Transverse colon (tissue), 4 donors: ENCODE results near the gene GBP6.

Experiments used
- EP300 ChIP-seq: sonication (generic); formaldehyde crosslinking; IDR thresholded peaks from one replicate; pipeline ENCODE4 v1.6.1; 2017; ENCODE audit warnings: antibody characterized with exemption, low read depth
- POLR2A ChIP-seq: fragments of 450-650 bp; IDR thresholded peaks from one replicate; pipeline ENCODE4 v1.6.1; 2016; ENCODE audit warnings: antibody characterized with exemption, mild to moderate bottlenecking, moderate library complexity
- POLR2AphosphoS5 ChIP-seq, 3 donors: sonication (generic); formaldehyde crosslinking; IDR thresholded peaks; one replicate each; pipeline ENCODE4 v1.6.1; 2016; ENCODE audit warnings: antibody characterized with exemption in 3 of 3
- TF ChIP-seq, protein P1 (sequence below), 5 experiments: fragments of 200-600 bp in 3 of 5; fragments of 450-650 bp in 2 of 5; sonication (generic) in 3 of 5; IDR thresholded peaks; 1 replicate in 2 of 5; 2 replicates in 3 of 5; pipeline ENCODE4 v1.5.1; 2016 to 2017; ENCODE audit warnings: antibody characterized with exemption in 5 of 5, inconsistent platforms in 3 of 5, mild to moderate bottlenecking in 2 of 5, moderate library complexity in 1 of 5

DNA sequence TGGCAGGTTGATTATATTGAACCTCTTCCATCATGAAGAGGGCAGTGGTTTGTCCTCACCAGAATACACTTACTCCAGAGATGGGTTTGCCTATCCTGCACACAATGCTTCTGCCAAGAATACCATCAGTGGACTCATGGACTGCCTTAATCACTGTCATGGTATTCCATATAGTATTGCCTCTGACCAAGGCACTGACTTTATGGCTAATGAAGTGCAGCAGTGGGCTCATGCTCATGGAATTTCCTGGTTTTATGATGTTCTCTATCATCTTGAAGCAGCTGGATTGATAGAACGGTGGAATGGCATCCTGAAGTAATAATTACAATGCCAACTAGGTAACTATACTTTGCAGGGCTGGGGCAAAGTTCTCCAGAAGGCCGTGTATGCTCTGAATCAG, 16.6 kb upstream of the GBP6 start:
- TF ChIP-seq, protein P1, sequence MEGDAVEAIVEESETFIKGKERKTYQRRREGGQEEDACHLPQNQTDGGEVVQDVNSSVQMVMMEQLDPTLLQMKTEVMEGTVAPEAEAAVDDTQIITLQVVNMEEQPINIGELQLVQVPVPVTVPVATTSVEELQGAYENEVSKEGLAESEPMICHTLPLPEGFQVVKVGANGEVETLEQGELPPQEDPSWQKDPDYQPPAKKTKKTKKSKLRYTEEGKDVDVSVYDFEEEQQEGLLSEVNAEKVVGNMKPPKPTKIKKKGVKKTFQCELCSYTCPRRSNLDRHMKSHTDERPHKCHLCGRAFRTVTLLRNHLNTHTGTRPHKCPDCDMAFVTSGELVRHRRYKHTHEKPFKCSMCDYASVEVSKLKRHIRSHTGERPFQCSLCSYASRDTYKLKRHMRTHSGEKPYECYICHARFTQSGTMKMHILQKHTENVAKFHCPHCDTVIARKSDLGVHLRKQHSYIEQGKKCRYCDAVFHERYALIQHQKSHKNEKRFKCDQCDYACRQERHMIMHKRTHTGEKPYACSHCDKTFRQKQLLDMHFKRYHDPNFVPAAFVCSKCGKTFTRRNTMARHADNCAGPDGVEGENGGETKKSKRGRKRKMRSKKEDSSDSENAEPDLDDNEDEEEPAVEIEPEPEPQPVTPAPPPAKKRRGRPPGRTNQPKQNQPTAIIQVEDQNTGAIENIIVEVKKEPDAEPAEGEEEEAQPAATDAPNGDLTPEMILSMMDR (IDR thresholded peaks at IDR 0.05) = no peak
- TF ChIP-seq POLR2A (no peak), POLR2AphosphoS5 (IDR thresholded peaks at IDR 0.05) (no peak), EP300 (no peak)
